ENCODE results near the gene UQCRQ.

GRCh38 chr5:132854301-132854700 is 12.1 kb upstream of the UQCRQ start:
- TF ChIP-seq CTCF (IDR thresholded peaks at IDR 0.05), result no peak
- no peak for TF ChIP-seq POLR2A (IDR thresholded peaks at IDR 0.05)

Data from testis (tissue), 2 donors.